Activated T-cell treated with anti-CD3 and anti-CD28 coated beads for 4 hours (primary cell): ENCODE results near the gene SLC30A5.

Source experiments
- DNase-seq: peaks from one replicate; pipeline ENCODE4 v3.0.0-alpha.2; 2020

SLC30A5 gene

GRCh38 chr5:69167929-69168328 lies 74.1 kb downstream of the SLC30A5 start:
- no peak for DNase-seq

DNA sequence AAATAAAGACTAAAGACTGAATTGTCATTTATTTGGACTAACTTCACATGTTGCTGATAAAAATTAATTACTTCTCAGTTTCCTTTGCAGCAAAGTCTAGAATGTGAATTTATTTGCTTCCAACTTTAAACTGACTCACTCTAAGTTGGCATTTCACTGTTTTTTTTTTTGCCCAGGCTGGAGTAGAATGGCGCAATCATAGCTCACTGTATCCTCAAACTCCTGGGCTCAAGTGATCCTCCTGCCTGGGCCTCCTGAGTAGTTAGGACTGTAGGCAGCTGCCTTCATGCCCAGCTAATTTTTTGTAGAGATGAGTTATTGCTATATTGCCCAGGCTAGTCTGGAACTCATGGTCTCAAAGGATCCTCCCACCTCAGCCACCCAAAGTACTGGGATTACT lies 76.7 kb downstream of the SLC30A5 start:
- DNase-seq: no peak

DNA sequence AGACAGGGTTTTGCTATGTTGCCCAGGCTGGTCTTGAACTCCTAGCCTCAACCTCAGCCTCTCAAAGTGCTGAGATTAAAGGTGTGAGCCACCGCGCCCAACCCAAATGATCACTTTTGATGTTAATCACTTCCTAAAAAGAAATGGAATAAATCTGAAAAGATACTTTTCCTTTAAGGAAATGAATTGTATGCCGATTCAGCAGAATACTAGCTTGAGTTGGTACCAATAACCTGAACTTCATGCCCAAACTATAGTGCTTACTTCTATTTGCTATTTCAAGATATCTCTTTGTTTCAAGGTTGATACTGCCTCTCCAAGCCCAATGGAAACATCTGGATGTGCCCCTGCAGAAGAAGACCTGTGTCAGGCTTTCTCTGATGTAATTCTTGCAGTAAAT lies 77.2 kb downstream of the SLC30A5 start:
- DNase-seq: no peak
